MM.1S (cell line): Measurements from ENCODE around the gene LAP3.

Experiments
- CTCF ChIP-seq: fragments of 300-600 bp; sonication (generic); IDR thresholded peaks from 2 replicates; pipeline ENCODE4 v1.5.1; 2016; ENCODE audit warnings: antibody characterized with exemption, low read length, mixed read lengths
- EZH2 ChIP-seq: fragments of 300-600 bp; sonication (generic); optimal IDR thresholded peaks from 2 replicates; pipeline ENCODE3; 2017; ENCODE audit warnings: low read depth, mild to moderate bottlenecking, antibody characterized with exemption, low read length, mixed read lengths

DNA sequence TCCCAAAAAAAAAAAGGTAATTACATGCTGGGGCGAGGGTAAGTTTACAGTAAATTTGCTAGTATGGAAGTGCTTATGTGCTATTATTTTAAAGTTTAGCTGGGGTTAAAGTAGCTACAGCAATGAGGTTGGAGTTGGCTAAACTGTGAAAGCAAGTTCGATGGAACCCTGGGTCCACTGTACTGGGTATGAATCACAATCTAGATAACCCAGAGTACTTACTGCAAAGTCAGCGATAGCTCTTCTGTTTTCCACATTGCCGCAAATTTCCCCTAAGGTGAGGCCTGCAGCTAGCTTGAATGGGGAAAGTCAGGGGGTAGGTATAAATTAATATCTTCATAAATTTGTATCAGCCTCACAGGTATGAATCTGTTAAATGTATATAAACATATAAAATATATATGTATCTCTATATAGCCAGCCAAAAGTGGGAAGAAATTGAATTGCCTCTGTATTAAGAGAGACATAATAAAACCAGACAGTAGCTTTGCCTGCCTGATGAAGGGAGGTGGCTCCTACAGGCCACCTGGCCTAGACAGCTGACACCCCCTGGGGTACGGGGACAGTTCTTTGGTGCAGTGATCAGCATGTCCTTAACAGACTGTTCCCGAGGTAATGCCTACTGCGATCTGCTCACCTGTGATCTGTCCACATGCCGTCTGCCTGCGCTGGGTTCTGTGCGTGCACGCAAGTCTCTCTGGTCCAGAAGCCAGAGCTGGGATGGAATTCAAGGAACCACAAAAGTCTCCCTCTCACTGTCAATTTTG is 31.4 kb upstream of the LAP3 start:
- TF ChIP-seq CTCF (no peak), EZH2 (no peak)
